Chondrocyte (in vitro differentiated cells): ENCODE measurements around the gene EFHD2. TPM values are rescaled to one million over a fixed set of nuclear protein-coding genes. Genes with fewer than 3 reads are reported as not detected.

Source experiments
- DNase-seq: peaks from one replicate; pipeline ENCODE4 v3.0.0; 2021; ENCODE audit warnings: mixed read lengths, low spot score
- H3K27ac Mint-ChIP-seq: one replicate; pipeline ENCODE4 v1.8.0; 2021; ENCODE audit warnings: mild to moderate bottlenecking, moderate library complexity, mixed read lengths; ENCODE audit not compliant: unreplicated experiment
- H3K27me3 Mint-ChIP-seq: 2 replicates; pipeline ENCODE4 v1.8.0; 2021; ENCODE audit warnings: low read depth, mixed read lengths
- H3K36me3 Mint-ChIP-seq: 2 replicates; pipeline ENCODE4 v1.8.0; 2021; ENCODE audit warnings: low read depth, mixed read lengths
- H3K4me1 Mint-ChIP-seq: 2 replicates; pipeline ENCODE4 v1.8.0; 2021; ENCODE audit warnings: low read depth, mild to moderate bottlenecking, mixed read lengths
- H3K4me3 Mint-ChIP-seq: one replicate; pipeline ENCODE4 v1.8.0; 2021; ENCODE audit warnings: mild to moderate bottlenecking, moderate library complexity, mixed read lengths; ENCODE audit not compliant: unreplicated experiment
- H3K9me3 Mint-ChIP-seq: 2 replicates; pipeline ENCODE4 v1.8.0; 2021; ENCODE audit warnings: low read depth, mixed read lengths
- total RNA-seq: library from RNA; stranded (reverse); gene quantifications from 3 replicates; pipeline ENCODE4 v1.2.1, GENCODE V29; 2021
- TF ChIP-seq, protein P1 (sequence below): fragments of 200-600 bp; sonication (generic); IDR thresholded peaks from 2 replicates; pipeline ENCODE4 v1.5.0; 2021; ENCODE audit warnings: antibody characterized with exemption, mild to moderate bottlenecking, moderate library complexity

The EFHD2 gene
- total RNA-seq, 1 donor from 2014 or later: 7.9 TPM

DNA sequence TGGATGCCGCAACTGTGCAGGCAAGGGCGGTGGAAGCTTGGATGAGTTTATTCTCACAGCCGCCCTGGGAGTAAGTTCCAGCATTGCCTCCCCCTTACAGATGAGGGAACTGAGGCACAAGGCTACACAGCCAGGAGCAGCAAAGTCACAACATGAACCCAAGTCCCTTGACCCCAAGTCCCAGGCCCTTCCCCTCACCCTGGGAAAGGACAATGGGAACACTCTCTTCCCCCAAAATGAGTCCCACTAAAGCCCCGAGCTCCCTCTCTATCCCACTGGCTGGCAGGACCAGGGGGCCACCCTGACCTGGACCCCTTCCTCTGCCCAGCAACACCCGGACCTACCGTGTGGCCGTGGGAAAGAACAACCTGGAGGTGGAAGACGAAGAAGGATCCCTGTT lies 32.4 kb downstream of the EFHD2 start:
- TF ChIP-seq, protein P1, sequence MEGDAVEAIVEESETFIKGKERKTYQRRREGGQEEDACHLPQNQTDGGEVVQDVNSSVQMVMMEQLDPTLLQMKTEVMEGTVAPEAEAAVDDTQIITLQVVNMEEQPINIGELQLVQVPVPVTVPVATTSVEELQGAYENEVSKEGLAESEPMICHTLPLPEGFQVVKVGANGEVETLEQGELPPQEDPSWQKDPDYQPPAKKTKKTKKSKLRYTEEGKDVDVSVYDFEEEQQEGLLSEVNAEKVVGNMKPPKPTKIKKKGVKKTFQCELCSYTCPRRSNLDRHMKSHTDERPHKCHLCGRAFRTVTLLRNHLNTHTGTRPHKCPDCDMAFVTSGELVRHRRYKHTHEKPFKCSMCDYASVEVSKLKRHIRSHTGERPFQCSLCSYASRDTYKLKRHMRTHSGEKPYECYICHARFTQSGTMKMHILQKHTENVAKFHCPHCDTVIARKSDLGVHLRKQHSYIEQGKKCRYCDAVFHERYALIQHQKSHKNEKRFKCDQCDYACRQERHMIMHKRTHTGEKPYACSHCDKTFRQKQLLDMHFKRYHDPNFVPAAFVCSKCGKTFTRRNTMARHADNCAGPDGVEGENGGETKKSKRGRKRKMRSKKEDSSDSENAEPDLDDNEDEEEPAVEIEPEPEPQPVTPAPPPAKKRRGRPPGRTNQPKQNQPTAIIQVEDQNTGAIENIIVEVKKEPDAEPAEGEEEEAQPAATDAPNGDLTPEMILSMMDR: no peak

DNA sequence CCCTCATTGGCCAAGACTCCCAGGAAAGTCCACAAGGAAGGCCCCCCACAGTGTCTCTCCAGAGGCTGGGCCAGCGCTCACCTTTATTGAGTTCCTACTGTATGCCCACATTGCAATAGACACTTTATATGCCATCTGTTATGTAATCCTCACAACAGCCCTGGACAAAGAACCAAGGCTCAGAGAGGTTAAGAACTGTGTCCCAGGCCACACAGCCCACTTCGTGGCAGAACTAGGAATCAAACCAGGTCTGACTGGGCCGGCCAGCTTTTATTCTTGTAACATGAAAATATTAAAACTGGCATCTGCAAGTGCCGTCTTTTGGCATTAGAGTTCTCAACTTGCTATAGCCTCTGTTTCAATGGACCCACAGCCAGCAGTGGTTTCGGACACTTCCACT lies 33.1 kb downstream of the EFHD2 start:
- no peak overlapping the region for H3K27ac Mint-ChIP-seq
- H3K36me3 Mint-ChIP-seq: no peaks in the 10 kb centered on the region

More for the DNA sequence above, 32.4 kb downstream of the EFHD2 start:
- H3K4me1 Mint-ChIP-seq: no peaks in the 10 kb centered on the region
- no peak overlapping the region for H3K27ac Mint-ChIP-seq
- no peaks in the 10 kb centered on the region for H3K36me3 Mint-ChIP-seq
- no peak for DNase-seq
- H3K9me3 Mint-ChIP-seq: no peaks in the 10 kb centered on the region
- H3K4me3 Mint-ChIP-seq: no peak overlapping the region
- H3K27me3 Mint-ChIP-seq: peaks cover 9% of the 10 kb centered on the region

DNA sequence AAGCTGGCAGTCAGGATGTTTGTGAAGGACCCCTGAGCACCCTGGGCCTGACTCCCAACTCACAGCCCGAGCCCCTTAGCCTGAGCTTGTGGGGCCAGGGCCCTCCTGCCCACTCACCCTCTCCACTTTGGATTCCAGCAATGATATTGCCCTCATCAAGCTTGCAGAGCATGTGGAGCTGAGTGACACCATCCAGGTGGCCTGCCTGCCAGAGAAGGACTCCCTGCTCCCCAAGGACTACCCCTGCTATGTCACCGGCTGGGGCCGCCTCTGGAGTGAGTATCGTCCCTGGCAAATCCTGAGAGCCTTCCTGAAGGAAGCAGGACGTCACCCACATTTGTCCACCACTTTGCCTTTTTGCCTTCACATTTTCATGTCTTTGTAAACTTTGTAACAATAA lies 33.6 kb downstream of the EFHD2 start:
- Mint-ChIP-seq H3K27me3 (peaks cover 13% of the 10 kb centered on the region), H3K4me3 (no peak overlapping the region), H3K36me3 (no peaks in the 10 kb centered on the region), H3K27ac (no peak overlapping the region), H3K4me1 (no peaks in the 10 kb centered on the region), H3K9me3 (no peaks in the 10 kb centered on the region)
- TF ChIP-seq, protein P1: no peak
- DNase-seq: no peak

More for the DNA sequence above, 33.1 kb downstream of the EFHD2 start:
- H3K9me3 Mint-ChIP-seq: no peaks in the 10 kb centered on the region
- TF ChIP-seq, protein P1: no peak
- H3K4me1 Mint-ChIP-seq: no peaks in the 10 kb centered on the region
- H3K27me3 Mint-ChIP-seq: peaks cover 13% of the 10 kb centered on the region
- no peak overlapping the region for H3K4me3 Mint-ChIP-seq
- DNase-seq: no peak

DNA sequence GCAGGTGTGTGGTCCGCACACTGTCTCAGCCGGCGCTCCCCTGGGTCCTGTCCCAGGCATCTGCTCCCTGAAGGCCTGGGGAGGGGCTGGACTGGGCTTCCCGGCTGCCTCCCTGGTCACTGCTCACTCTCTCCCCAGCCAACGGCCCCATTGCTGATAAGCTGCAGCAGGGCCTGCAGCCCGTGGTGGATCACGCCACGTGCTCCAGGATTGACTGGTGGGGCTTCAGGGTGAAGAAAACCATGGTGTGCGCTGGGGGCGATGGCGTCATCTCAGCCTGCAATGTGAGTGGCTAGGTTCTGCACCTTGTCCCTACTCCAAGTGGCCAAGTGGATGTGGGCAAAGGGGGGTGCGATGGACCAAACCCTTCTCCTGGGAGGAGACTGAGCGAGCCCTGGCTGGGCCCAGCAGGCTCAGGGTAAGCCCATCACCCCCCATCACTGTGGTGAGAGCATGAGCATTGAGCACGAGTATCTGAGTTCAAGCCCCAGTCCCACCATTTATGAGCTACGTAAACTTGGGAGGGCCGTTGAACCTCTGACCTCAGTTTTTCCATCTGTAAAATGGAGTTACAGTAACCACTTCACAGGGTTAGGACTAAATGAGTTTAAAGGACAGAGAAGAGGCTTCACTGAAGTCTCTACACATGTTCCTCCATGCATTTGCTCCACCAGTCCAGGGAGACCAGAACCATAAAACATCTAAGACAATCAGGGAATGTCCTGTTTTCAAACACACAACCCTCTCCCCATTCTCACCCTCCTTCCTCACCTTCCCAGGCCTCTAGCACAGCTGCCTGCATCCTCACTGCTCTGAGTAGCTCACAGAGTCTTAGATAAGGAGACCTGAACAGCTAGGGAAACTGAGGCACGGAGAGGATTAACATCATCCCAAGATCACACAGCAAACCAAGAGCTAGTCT lies 35.0 kb downstream of the EFHD2 start:
- no peak overlapping the region for H3K4me3 Mint-ChIP-seq
- TF ChIP-seq, protein P1: no peak
- DNase-seq: peak; percentile 72
- H3K27ac Mint-ChIP-seq: no peak overlapping the region
- H3K36me3 Mint-ChIP-seq: no peaks in the 10 kb centered on the region
- no peaks in the 10 kb centered on the region for H3K9me3 Mint-ChIP-seq
- H3K27me3 Mint-ChIP-seq: peaks cover 13% of the 10 kb centered on the region
- no peaks in the 10 kb centered on the region for H3K4me1 Mint-ChIP-seq

DNA sequence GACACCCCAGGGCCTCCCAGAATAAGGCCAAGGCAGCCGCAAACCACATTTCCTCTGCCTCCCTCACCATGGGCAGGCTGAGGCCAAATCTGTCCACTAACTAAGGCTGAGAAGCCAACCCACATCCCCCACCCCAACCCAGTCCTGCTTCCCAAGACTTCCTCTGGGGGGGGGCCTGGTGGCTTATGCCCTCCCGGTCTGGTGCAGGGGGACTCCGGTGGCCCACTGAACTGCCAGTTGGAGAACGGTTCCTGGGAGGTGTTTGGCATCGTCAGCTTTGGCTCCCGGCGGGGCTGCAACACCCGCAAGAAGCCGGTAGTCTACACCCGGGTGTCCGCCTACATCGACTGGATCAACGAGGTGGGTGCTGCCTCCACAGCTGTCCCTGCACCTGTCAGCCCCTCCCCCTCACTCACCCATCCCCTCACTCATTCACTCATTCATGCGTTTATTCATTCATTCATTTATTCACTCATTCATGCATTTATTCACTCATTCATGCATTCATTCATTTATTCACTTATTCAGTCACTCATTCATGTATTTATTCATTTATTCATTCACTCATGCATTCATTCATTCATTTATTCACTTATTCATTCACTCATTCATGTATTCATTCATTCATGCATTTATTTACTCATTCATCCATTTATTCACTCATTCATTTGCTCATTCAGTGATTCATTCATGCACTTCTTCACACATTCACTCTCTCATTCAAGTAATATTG lies 35.9 kb downstream of the EFHD2 start:
- no peak overlapping the region for H3K4me3 Mint-ChIP-seq
- H3K4me1 Mint-ChIP-seq: no peaks in the 10 kb centered on the region
- TF ChIP-seq, protein P1: no peak
- H3K27me3 Mint-ChIP-seq: peaks cover 13% of the 10 kb centered on the region
- H3K9me3 Mint-ChIP-seq: no peaks in the 10 kb centered on the region
- H3K27ac Mint-ChIP-seq: no peak overlapping the region
- no peaks in the 10 kb centered on the region for H3K36me3 Mint-ChIP-seq
- DNase-seq: peak; percentile 62
